Astrocyte (in vitro differentiated cells and primary cell): ENCODE data around the gene LYPD3. TPM values are rescaled to one million over a fixed set of nuclear protein-coding genes. Genes with fewer than 3 reads are reported as not detected.

Experiments
- DNase-seq: peaks from one replicate; pipeline ENCODE4 v3.0.0-alpha.2; 2010; ENCODE audit warnings: low read depth
- FAIRE-seq: peaks from 2 replicates; lab custom pipeline; 2011; peaks lifted over from hg19 to GRCh38; lab: Jason Lieb, UNC
- H2AFZ ChIP-seq: 2 replicates; pipeline ENCODE4 v1.6.0; 2012; ENCODE audit warnings: low read depth, low read length, inconsistent platforms
- H3K27ac ChIP-seq: 2 replicates; pipeline ENCODE4 v1.5.1; 2011; ENCODE audit warnings: low read depth, low read length, inconsistent platforms
- H3K27me3 ChIP-seq: 2 replicates; pipeline ENCODE4 v1.6.0; 2011; ENCODE audit warnings: low read length, inconsistent platforms; ENCODE audit not compliant: insufficient read depth
- H3K36me3 ChIP-seq: 2 replicates; pipeline ENCODE4 v1.5.1; 2011; ENCODE audit warnings: low read length, inconsistent platforms; ENCODE audit not compliant: insufficient read depth
- H3K4me1 ChIP-seq: 2 replicates; pipeline ENCODE4 v1.5.1; 2011; ENCODE audit warnings: low read length, inconsistent platforms; ENCODE audit not compliant: insufficient read depth
- H3K4me2 ChIP-seq: 2 replicates; pipeline ENCODE4 v1.6.0; 2012; ENCODE audit warnings: low read length, inconsistent platforms
- H3K4me3 ChIP-seq: 2 replicates; pipeline ENCODE4 v1.5.1; 2011; ENCODE audit warnings: low read depth, mild to moderate bottlenecking, low read length, inconsistent platforms; ENCODE audit not compliant: insufficient read depth
- H3K79me2 ChIP-seq: 2 replicates; pipeline ENCODE4 v1.6.0; 2012; ENCODE audit warnings: mild to moderate bottlenecking, low read length, inconsistent platforms; ENCODE audit not compliant: insufficient read depth
- H3K9ac ChIP-seq: 2 replicates; pipeline ENCODE4 v1.6.0; 2012; ENCODE audit warnings: mild to moderate bottlenecking, low read length, inconsistent platforms
- H3K9me3 ChIP-seq: 2 replicates; pipeline ENCODE4 v1.5.1; 2012; ENCODE audit warnings: low read depth, mild to moderate bottlenecking, low read length, inconsistent platforms; ENCODE audit not compliant: insufficient read depth
- H4K20me1 ChIP-seq: 2 replicates; pipeline ENCODE4 v1.6.0; 2012; ENCODE audit warnings: low read length, inconsistent platforms; ENCODE audit not compliant: insufficient read depth
- H3K27ac Mint-ChIP-seq: one replicate; pipeline ENCODE4 v1.8.0; 2021; ENCODE audit warnings: mild to moderate bottlenecking, mixed read lengths; ENCODE audit not compliant: unreplicated experiment
- H3K27me3 Mint-ChIP-seq: one replicate; pipeline ENCODE4 v1.8.0; 2021; ENCODE audit warnings: low read depth, mixed read lengths; ENCODE audit not compliant: unreplicated experiment
- H3K36me3 Mint-ChIP-seq: one replicate; pipeline ENCODE4 v1.8.0; 2021; ENCODE audit warnings: low read depth, mixed read lengths; ENCODE audit not compliant: unreplicated experiment
- H3K4me1 Mint-ChIP-seq: one replicate; pipeline ENCODE4 v1.8.0; 2021; ENCODE audit warnings: low read depth, mixed read lengths; ENCODE audit not compliant: unreplicated experiment
- H3K4me3 Mint-ChIP-seq: one replicate; pipeline ENCODE4 v1.8.0; 2021; ENCODE audit warnings: mild to moderate bottlenecking, moderate library complexity, mixed read lengths; ENCODE audit not compliant: unreplicated experiment
- H3K9me3 Mint-ChIP-seq: one replicate; pipeline ENCODE4 v1.8.0; 2021; ENCODE audit warnings: mild to moderate bottlenecking, mixed read lengths; ENCODE audit not compliant: unreplicated experiment
- EZH2 ChIP-seq: IDR thresholded peaks from 2 replicates; pipeline ENCODE4 v1.6.1; 2012; ENCODE audit warnings: mild to moderate bottlenecking, low read length, inconsistent platforms; ENCODE audit not compliant: insufficient read depth
- total RNA-seq: library from RNA; stranded (reverse); gene quantifications from 2 replicates; pipeline ENCODE4 v1.2.1, GENCODE V29; 2021
- TF ChIP-seq, protein P1 (sequence below): IDR thresholded peaks from 2 replicates; pipeline ENCODE4 v1.5.1; 2011; ENCODE audit warnings: low read depth, mild to moderate bottlenecking, inconsistent platforms, low read length, moderate library complexity; ENCODE audit not compliant: insufficient read depth

The LYPD3 gene
- total RNA-seq, 1 donor from 2014 or later, result 0.54 TPM

DNA sequence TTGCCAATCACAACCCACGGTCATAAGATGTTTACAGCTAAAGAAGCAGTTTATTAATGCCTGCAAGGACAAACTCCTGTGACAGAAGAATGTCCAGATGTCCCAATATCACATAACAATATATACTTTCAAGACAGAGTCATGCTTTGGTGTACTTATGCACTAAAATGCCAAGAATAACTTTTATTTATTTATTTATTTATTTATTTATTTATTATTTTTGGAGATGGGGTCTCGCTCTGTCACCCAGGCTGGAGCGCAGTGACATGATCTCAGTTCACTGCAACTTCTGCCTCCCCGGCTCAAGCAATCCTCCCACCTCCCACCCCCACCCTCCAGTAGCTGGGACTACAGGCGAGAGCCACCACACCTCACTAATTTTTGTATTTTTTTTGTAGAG lies 41.6 kb downstream of the LYPD3 start:
- H3K36me3 Mint-ChIP-seq, result no peaks in the 10 kb centered on the region
- peaks cover 6% of the 10 kb centered on the region for H3K27me3 Mint-ChIP-seq
- H3K4me3 ChIP-seq, result no peak overlapping the region
- no peaks in the 10 kb centered on the region for H3K9me3 ChIP-seq
- no peak for FAIRE-seq
- DNase-seq, result no peak
- H3K4me2 ChIP-seq, result no peak overlapping the region
- H3K4me1 Mint-ChIP-seq, result no peaks in the 10 kb centered on the region
- H3K9ac ChIP-seq, result no peak overlapping the region
- no peaks in the 10 kb centered on the region for H3K27me3 ChIP-seq
- no peak overlapping the region for H2AFZ ChIP-seq
- H3K27ac ChIP-seq, result no peak overlapping the region
- no peak overlapping the region for H3K4me3 Mint-ChIP-seq
- H3K36me3 ChIP-seq, result no peaks in the 10 kb centered on the region
- no peak for TF ChIP-seq EZH2
- H3K4me1 ChIP-seq, result peaks cover 4% of the 10 kb centered on the region
- H4K20me1 ChIP-seq, result no peaks in the 10 kb centered on the region
- H3K9me3 Mint-ChIP-seq, result no peaks in the 10 kb centered on the region
- H3K79me2 ChIP-seq, result no peaks in the 10 kb centered on the region
- H3K27ac Mint-ChIP-seq, result no peak overlapping the region

DNA sequence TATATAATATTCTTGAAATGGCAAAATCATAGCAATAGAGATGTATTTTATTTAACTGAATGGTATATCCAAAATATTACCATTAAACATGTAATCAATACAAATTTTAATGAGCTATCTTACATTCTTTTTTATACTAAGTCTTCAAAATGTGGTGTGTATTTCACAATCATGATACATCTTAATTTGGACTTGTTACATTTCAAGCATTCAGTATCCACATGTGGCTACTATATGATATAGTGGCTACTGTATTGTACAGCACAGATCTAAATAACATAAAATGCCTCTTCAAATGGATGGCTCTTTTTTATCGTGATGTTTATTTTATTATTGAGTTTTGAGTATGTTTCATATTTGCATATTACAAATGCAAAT lies 42.7 kb downstream of the LYPD3 start:
- H3K79me2 ChIP-seq, result no peaks in the 10 kb centered on the region
- H3K4me1 Mint-ChIP-seq, result no peaks in the 10 kb centered on the region

DNA sequence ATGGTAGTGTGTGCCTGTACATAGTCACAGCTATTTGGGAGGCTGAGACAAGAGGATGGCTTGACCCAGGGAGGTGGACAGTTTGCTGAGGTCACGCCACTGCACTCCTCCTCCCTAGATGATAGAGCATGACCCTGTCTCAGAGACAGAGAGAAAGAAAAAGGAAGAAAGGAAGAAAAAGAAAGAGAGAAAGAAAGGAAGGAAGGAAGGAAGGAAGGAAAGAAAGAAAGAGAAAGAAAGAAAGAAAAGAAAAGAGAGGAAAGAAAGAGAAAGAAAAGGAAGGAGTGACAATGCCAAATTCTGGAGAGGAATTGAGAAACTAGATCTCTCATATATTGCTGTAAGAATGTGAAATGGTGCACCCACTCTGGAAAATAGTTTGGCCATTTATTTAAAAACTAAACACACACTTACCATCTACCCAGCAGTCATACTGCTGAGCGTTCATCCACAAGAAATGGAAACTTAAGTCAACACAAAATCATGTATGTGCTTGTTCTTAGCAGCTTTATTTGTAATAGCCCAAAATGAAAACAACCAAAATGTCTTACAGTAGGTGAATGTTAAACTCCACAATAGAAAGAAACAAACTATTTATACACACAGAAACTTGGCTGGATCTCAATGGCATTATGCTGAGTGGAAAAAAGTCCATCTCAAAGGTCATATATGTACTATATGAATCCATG lies 43.3 kb downstream of the LYPD3 start:
- H2AFZ ChIP-seq, result no peak overlapping the region
- no peak for TF ChIP-seq EZH2
- TF ChIP-seq, protein P1, sequence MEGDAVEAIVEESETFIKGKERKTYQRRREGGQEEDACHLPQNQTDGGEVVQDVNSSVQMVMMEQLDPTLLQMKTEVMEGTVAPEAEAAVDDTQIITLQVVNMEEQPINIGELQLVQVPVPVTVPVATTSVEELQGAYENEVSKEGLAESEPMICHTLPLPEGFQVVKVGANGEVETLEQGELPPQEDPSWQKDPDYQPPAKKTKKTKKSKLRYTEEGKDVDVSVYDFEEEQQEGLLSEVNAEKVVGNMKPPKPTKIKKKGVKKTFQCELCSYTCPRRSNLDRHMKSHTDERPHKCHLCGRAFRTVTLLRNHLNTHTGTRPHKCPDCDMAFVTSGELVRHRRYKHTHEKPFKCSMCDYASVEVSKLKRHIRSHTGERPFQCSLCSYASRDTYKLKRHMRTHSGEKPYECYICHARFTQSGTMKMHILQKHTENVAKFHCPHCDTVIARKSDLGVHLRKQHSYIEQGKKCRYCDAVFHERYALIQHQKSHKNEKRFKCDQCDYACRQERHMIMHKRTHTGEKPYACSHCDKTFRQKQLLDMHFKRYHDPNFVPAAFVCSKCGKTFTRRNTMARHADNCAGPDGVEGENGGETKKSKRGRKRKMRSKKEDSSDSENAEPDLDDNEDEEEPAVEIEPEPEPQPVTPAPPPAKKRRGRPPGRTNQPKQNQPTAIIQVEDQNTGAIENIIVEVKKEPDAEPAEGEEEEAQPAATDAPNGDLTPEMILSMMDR, result no peak
- Mint-ChIP-seq H3K4me3 (no peak overlapping the region), H3K27ac (no peak overlapping the region), H3K36me3 (no peaks in the 10 kb centered on the region), H3K9me3 (no peaks in the 10 kb centered on the region), H3K4me1 (no peaks in the 10 kb centered on the region), H3K27me3 (peaks cover 6% of the 10 kb centered on the region)
- no peak overlapping the region for H3K4me2 ChIP-seq
- DNase-seq, result no peak
- no peaks in the 10 kb centered on the region for H3K36me3 ChIP-seq
- H3K79me2 ChIP-seq, result no peaks in the 10 kb centered on the region
- H3K27ac ChIP-seq, result no peak overlapping the region
- no peak for FAIRE-seq
- H4K20me1 ChIP-seq, result no peaks in the 10 kb centered on the region
- no peaks in the 10 kb centered on the region for H3K27me3 ChIP-seq
- no peaks in the 10 kb centered on the region for H3K9me3 ChIP-seq
- H3K9ac ChIP-seq, result no peak overlapping the region
- peaks cover 4% of the 10 kb centered on the region for H3K4me1 ChIP-seq
- no peak overlapping the region for H3K4me3 ChIP-seq

More for the DNA sequence above, 42.7 kb downstream of the LYPD3 start:
- no peak overlapping the region for H3K27ac Mint-ChIP-seq
- no peak overlapping the region for H3K27ac ChIP-seq
- no peaks in the 10 kb centered on the region for H3K36me3 Mint-ChIP-seq
- no peak overlapping the region for H3K4me3 ChIP-seq
- H3K27me3 Mint-ChIP-seq, result peaks cover 6% of the 10 kb centered on the region
- no peak for DNase-seq
- H3K4me1 ChIP-seq, result peaks cover 4% of the 10 kb centered on the region
- H4K20me1 ChIP-seq, result no peaks in the 10 kb centered on the region
- no peak for FAIRE-seq
- no peaks in the 10 kb centered on the region for H3K9me3 Mint-ChIP-seq
- H3K9ac ChIP-seq, result no peak overlapping the region
- no peak overlapping the region for H2AFZ ChIP-seq
- no peak overlapping the region for H3K4me3 Mint-ChIP-seq
- H3K36me3 ChIP-seq, result no peaks in the 10 kb centered on the region
- TF ChIP-seq, protein P1, result no peak
- no peak for TF ChIP-seq EZH2
- no peaks in the 10 kb centered on the region for H3K9me3 ChIP-seq
- no peak overlapping the region for H3K4me2 ChIP-seq
- H3K27me3 ChIP-seq, result no peaks in the 10 kb centered on the region
